ENCODE measurements around the gene CREBL2. TPM values are rescaled to one million over a fixed set of nuclear protein-coding genes. Genes with fewer than 3 reads are reported as not detected.
"Not testable (repeated sequence)": the region's sequence is repeated elsewhere in the genome, so short reads cannot be mapped to it uniquely, and the experiment has no call there.

CREBL2 gene
- total RNA-seq, 2 donors from 2014 or later: 41.7 to 44.6 TPM

- Histone ChIP-seq H3K9me3 (no peaks in the 10 kb centered on the region), H3K27ac (no peak overlapping the region), H3K27me3 (replicated peaks; ENCODE audit: insufficient read depth) (no peaks in the 10 kb centered on the region), H3K4me3 (no peak overlapping the region), H3K4me1 (ENCODE audit: control insufficient read depth in 1 of 2, low read depth in 2 of 2) (no peaks in the 10 kb centered on the region), H3K36me3 (no peaks in the 10 kb centered on the region)
- DNase-seq (ENCODE audit: low spot score) (no peak), ATAC-seq (ENCODE audit: insufficient number of reproducible peaks, low FRiP score, low read depth) (no peak)
- TF ChIP-seq CTCF (IDR thresholded peaks at IDR 0.05): no peak
Measured at GRCh38 chr12:12582895-12583303, 28.8 kb upstream of the CREBL2 start.

- H3K27ac ChIP-seq: no peak overlapping the region
- no peaks in the 10 kb centered on the region for H3K36me3 ChIP-seq
- no peaks in the 10 kb centered on the region for H3K9me3 ChIP-seq
- ATAC-seq (ENCODE audit: insufficient number of reproducible peaks, low FRiP score, low read depth) (no peak), DNase-seq (ENCODE audit: low spot score) (no peak)
- no peaks in the 10 kb centered on the region for H3K27me3 ChIP-seq (replicated peaks; ENCODE audit: insufficient read depth)
- no peak overlapping the region for H3K4me3 ChIP-seq
- no peak for TF ChIP-seq CTCF (IDR thresholded peaks at IDR 0.05)
- no peaks in the 10 kb centered on the region for H3K4me1 ChIP-seq (ENCODE audit: control insufficient read depth in 1 of 2, low read depth in 2 of 2)
Measured at GRCh38 chr12:12583510-12584178, 28.0 kb upstream of the CREBL2 start.

- DNase-seq (ENCODE audit: low spot score): no peak
- Histone ChIP-seq H3K4me1 (ENCODE audit: control insufficient read depth in 1 of 2, low read depth in 2 of 2) (no peaks in the 10 kb centered on the region), H3K27me3 (replicated peaks; ENCODE audit: insufficient read depth) (no peaks in the 10 kb centered on the region), H3K36me3 (no peaks in the 10 kb centered on the region), H3K27ac (no peak overlapping the region), H3K4me3 (no peak overlapping the region), H3K9me3 (no peaks in the 10 kb centered on the region)
- no peak for TF ChIP-seq CTCF (IDR thresholded peaks at IDR 0.05)
- no peak for ATAC-seq (ENCODE audit: insufficient number of reproducible peaks, low FRiP score, low read depth)
Measured at GRCh38 chr12:12585115-12585863, 26.4 kb upstream of the CREBL2 start.

- no peak overlapping the region for H3K27ac ChIP-seq
- no peak for ATAC-seq (ENCODE audit: insufficient number of reproducible peaks, low FRiP score, low read depth)
- H3K9me3 ChIP-seq: no peaks in the 10 kb centered on the region
- no peaks in the 10 kb centered on the region for H3K4me1 ChIP-seq (ENCODE audit: control insufficient read depth in 1 of 2, low read depth in 2 of 2)
- no peak overlapping the region for H3K4me3 ChIP-seq
- no peaks in the 10 kb centered on the region for H3K36me3 ChIP-seq
- no peak for DNase-seq (ENCODE audit: low spot score)
- no peaks in the 10 kb centered on the region for H3K27me3 ChIP-seq (replicated peaks; ENCODE audit: insufficient read depth)
- no peak for TF ChIP-seq CTCF (IDR thresholded peaks at IDR 0.05)
Measured at GRCh38 chr12:12586879-12587675, 24.6 kb upstream of the CREBL2 start.

GRCh38 chr12:12587878-12588277 lies 23.8 kb upstream of the CREBL2 start:
- no peaks in the 10 kb centered on the region for H3K4me1 ChIP-seq (ENCODE audit: control insufficient read depth in 1 of 2, low read depth in 2 of 2)
- H3K27me3 ChIP-seq (replicated peaks; ENCODE audit: insufficient read depth): no peaks in the 10 kb centered on the region
- H3K9me3 ChIP-seq: no peaks in the 10 kb centered on the region
- no peak overlapping the region for H3K4me3 ChIP-seq
- no peak for TF ChIP-seq CTCF (IDR thresholded peaks at IDR 0.05)
- DNase-seq (ENCODE audit: low spot score) (no peak), ATAC-seq (ENCODE audit: insufficient number of reproducible peaks, low FRiP score, low read depth) (no peak)
- no peaks in the 10 kb centered on the region for H3K36me3 ChIP-seq
- no peak overlapping the region for H3K27ac ChIP-seq

- H3K4me1 ChIP-seq (ENCODE audit: control insufficient read depth in 1 of 2, low read depth in 2 of 2); H3K36me3 ChIP-seq; H3K9me3 ChIP-seq; DNase-seq (ENCODE audit: low spot score); H3K27me3 ChIP-seq (replicated peaks; ENCODE audit: insufficient read depth); H3K4me3 ChIP-seq; H3K27ac ChIP-seq; ATAC-seq (ENCODE audit: insufficient number of reproducible peaks, low FRiP score, low read depth): not testable (repeated sequence)
Measured at GRCh38 chr12:12588436-12588835, 23.2 kb upstream of the CREBL2 start.

Data from thoracic aorta (tissue), 2 donors.